HCT116 (cell line): ENCODE measurements around the gene AFTPH.

Experiments
- EZH2 ChIP-seq: fragments of 200-600 bp; sonication (generic); IDR thresholded peaks from 2 replicates; pipeline ENCODE4 v1.6.1; 2017; ENCODE audit warnings: antibody characterized with exemption, mixed run types
- SP1 ChIP-seq: IDR thresholded peaks from 2 replicates; pipeline ENCODE4 v1.6.1; 2012; ENCODE audit warnings: low read depth
- TF ChIP-seq, protein P1 (sequence below), 3 experiments: fragments of 200-600 bp in 1 of 3; sonication (generic) in 1 of 3; IDR thresholded peaks in 2 of 3; conservative IDR thresholded peaks in 1 of 3; 2 replicates each; pipeline ENCODE4 v1.5.1; 2012 to 2017; ENCODE audit warnings: low read depth in 2 of 3, low read length in 2 of 3, antibody characterized with exemption in 1 of 3, borderline replicate concordance in 1 of 3, control low read depth in 1 of 3, mild to moderate bottlenecking in 1 of 3, mixed read lengths in 1 of 3, mixed run types in 1 of 3, moderate library complexity in 1 of 3; ENCODE audit not compliant: insufficient read depth in 1 of 3
- TF ChIP-seq, protein P2 (sequence below): IDR thresholded peaks from 2 replicates; pipeline ENCODE4 v1.6.1; 2011; ENCODE audit warnings: mild to moderate bottlenecking, low read length, moderate library complexity; ENCODE audit not compliant: insufficient replicate concordance; ENCODE audit errors: extremely low read depth

DNA sequence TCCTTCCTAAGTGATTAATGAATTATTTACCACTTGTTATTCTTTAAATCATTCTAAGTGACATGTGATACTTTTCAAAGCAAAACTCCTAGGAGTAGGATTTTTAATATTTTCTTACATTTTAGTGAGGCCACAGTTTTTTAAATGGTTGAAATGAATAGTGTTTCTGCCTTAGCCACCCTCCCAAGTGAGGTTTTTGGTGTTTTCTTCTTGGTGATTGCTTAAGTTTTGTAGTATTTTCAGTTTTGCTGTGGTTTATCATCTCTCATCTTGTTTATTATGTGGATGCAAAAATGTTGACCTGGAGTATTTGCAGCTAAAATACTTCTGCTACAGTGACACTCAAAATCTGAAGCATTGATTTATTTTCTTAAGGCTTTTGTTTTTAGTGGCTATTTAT lies 9.8 kb downstream of the AFTPH start:
- TF ChIP-seq EZH2 = no peak
- no peak for TF ChIP-seq SP1
- TF ChIP-seq, protein P1, sequence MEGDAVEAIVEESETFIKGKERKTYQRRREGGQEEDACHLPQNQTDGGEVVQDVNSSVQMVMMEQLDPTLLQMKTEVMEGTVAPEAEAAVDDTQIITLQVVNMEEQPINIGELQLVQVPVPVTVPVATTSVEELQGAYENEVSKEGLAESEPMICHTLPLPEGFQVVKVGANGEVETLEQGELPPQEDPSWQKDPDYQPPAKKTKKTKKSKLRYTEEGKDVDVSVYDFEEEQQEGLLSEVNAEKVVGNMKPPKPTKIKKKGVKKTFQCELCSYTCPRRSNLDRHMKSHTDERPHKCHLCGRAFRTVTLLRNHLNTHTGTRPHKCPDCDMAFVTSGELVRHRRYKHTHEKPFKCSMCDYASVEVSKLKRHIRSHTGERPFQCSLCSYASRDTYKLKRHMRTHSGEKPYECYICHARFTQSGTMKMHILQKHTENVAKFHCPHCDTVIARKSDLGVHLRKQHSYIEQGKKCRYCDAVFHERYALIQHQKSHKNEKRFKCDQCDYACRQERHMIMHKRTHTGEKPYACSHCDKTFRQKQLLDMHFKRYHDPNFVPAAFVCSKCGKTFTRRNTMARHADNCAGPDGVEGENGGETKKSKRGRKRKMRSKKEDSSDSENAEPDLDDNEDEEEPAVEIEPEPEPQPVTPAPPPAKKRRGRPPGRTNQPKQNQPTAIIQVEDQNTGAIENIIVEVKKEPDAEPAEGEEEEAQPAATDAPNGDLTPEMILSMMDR (IDR thresholded peaks at IDR 0.05 in 2 of 3, conservative IDR thresholded peaks at IDR 0.05 in 1 of 3; ENCODE audit: borderline replicate concordance in 1 of 3, insufficient read depth in 1 of 3, low read depth in 2 of 3, low read length in 2 of 3) = no peak
- TF ChIP-seq, protein P2, sequence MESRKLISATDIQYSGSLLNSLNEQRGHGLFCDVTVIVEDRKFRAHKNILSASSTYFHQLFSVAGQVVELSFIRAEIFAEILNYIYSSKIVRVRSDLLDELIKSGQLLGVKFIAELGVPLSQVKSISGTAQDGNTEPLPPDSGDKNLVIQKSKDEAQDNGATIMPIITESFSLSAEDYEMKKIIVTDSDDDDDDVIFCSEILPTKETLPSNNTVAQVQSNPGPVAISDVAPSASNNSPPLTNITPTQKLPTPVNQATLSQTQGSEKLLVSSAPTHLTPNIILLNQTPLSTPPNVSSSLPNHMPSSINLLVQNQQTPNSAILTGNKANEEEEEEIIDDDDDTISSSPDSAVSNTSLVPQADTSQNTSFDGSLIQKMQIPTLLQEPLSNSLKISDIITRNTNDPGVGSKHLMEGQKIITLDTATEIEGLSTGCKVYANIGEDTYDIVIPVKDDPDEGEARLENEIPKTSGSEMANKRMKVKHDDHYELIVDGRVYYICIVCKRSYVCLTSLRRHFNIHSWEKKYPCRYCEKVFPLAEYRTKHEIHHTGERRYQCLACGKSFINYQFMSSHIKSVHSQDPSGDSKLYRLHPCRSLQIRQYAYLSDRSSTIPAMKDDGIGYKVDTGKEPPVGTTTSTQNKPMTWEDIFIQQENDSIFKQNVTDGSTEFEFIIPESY = no peak
